SK-N-SH (cell line): Measurements from ENCODE around the gene TPSG1.

Experiments
- EP300 ChIP-seq, 2 experiments: IDR thresholded peaks; 2 replicates each; pipeline versions ENCODE4 v1.4.0 to v1.6.1; 2012; ENCODE audit warnings: borderline replicate concordance in 1 of 2, low read depth in 1 of 2, low read length in 1 of 2
- FOXJ3 ChIP-seq: sonication (generic); formaldehyde crosslinking; IDR thresholded peaks from 2 replicates; pipeline ENCODE4 v1.5.1; 2020; ENCODE audit warnings: mild to moderate bottlenecking, missing genetic modification reagents
- GATA2 ChIP-seq: sonication (generic); formaldehyde crosslinking; IDR thresholded peaks from 2 replicates; pipeline ENCODE4 v1.5.0; 2020; ENCODE audit warnings: mild to moderate bottlenecking, missing genetic modification reagents
- JUND ChIP-seq: IDR thresholded peaks from 2 replicates; pipeline ENCODE4 v1.4.0; 2012
- POLR2AphosphoS5 ChIP-seq: IDR thresholded peaks from 2 replicates; pipeline ENCODE4 v1.6.1; 2012; ENCODE audit warnings: low read depth, low read length
- RAD21 ChIP-seq: IDR thresholded peaks from 2 replicates; pipeline ENCODE4 v1.6.1; 2012; ENCODE audit warnings: mild to moderate bottlenecking, low read length
- RCOR1 ChIP-seq: fragments of 150-350 bp; IDR thresholded peaks from 2 replicates; pipeline ENCODE4 v1.6.1; 2017; ENCODE audit warnings: antibody characterized with exemption, low read length
- SIN3A ChIP-seq: IDR thresholded peaks from 2 replicates; pipeline ENCODE4 v1.6.1; 2012; ENCODE audit warnings: low read depth, mild to moderate bottlenecking, low read length, moderate library complexity, borderline replicate concordance
- TAF1 ChIP-seq: IDR thresholded peaks from 2 replicates; pipeline ENCODE4 v1.6.1; 2012; ENCODE audit warnings: low read depth, mild to moderate bottlenecking, low read length, moderate library complexity, borderline replicate concordance
- TCF12 ChIP-seq: IDR thresholded peaks from 2 replicates; pipeline ENCODE4 v1.4.0; 2012
- TF ChIP-seq, protein P1 (sequence below): fragments of 200-600 bp; sonication (generic); IDR thresholded peaks from 2 replicates; pipeline ENCODE4 v1.6.1; 2017; ENCODE audit warnings: antibody characterized with exemption, mild to moderate bottlenecking, moderate library complexity
- TF ChIP-seq, protein P2 (sequence below): IDR thresholded peaks from 2 replicates; pipeline ENCODE4 v1.6.1; 2012; ENCODE audit warnings: mild to moderate bottlenecking, low read depth, low read length, moderate library complexity
- TF ChIP-seq, protein P3 (sequence below): fragments of 150-350 bp; IDR thresholded peaks from 2 replicates; pipeline ENCODE4 v1.6.1; 2017; ENCODE audit warnings: antibody characterized with exemption, low read length, low read depth, borderline replicate concordance
- TF ChIP-seq, protein P4 (sequence below): IDR thresholded peaks from 2 replicates; pipeline ENCODE4 v1.4.0; 2012; ENCODE audit warnings: low read depth, borderline replicate concordance

DNA sequence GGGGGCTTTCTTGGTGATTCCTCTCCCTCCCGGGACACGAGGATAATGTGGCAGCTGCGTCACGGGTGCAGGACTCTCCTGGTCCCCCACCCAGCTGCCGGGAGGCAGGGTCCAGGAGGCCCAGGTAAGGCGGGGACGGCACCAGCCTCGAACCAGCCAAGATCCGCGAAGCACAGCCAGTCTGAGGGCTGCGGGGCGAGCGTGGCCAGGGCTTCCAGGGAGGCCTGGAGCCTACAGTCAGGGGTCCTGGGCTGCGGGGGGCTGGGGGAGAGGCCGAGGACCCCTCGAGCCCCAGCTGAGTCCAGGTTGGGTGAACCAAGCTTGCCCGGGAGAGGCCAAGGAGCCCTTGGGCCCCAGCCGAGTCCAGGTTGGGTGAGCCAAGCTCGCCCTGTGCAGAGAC lies 40.8 kb upstream of the TPSG1 start:
- TF ChIP-seq TCF12 (no peak), TAF1 (no peak), POLR2AphosphoS5 (no peak), SIN3A (no peak), EP300 (IDR thresholded peaks at IDR 0.05; ENCODE audit: borderline replicate concordance in 1 of 2, low read depth in 1 of 2, low read length in 1 of 2) (no peak), FOXJ3 (no peak), RAD21 (no peak), JUND (no peak), GATA2 (CRISPR knock-in tag) (no peak), RCOR1 (no peak)
- TF ChIP-seq, protein P1, sequence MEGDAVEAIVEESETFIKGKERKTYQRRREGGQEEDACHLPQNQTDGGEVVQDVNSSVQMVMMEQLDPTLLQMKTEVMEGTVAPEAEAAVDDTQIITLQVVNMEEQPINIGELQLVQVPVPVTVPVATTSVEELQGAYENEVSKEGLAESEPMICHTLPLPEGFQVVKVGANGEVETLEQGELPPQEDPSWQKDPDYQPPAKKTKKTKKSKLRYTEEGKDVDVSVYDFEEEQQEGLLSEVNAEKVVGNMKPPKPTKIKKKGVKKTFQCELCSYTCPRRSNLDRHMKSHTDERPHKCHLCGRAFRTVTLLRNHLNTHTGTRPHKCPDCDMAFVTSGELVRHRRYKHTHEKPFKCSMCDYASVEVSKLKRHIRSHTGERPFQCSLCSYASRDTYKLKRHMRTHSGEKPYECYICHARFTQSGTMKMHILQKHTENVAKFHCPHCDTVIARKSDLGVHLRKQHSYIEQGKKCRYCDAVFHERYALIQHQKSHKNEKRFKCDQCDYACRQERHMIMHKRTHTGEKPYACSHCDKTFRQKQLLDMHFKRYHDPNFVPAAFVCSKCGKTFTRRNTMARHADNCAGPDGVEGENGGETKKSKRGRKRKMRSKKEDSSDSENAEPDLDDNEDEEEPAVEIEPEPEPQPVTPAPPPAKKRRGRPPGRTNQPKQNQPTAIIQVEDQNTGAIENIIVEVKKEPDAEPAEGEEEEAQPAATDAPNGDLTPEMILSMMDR, result no peak
- TF ChIP-seq, protein P2, sequence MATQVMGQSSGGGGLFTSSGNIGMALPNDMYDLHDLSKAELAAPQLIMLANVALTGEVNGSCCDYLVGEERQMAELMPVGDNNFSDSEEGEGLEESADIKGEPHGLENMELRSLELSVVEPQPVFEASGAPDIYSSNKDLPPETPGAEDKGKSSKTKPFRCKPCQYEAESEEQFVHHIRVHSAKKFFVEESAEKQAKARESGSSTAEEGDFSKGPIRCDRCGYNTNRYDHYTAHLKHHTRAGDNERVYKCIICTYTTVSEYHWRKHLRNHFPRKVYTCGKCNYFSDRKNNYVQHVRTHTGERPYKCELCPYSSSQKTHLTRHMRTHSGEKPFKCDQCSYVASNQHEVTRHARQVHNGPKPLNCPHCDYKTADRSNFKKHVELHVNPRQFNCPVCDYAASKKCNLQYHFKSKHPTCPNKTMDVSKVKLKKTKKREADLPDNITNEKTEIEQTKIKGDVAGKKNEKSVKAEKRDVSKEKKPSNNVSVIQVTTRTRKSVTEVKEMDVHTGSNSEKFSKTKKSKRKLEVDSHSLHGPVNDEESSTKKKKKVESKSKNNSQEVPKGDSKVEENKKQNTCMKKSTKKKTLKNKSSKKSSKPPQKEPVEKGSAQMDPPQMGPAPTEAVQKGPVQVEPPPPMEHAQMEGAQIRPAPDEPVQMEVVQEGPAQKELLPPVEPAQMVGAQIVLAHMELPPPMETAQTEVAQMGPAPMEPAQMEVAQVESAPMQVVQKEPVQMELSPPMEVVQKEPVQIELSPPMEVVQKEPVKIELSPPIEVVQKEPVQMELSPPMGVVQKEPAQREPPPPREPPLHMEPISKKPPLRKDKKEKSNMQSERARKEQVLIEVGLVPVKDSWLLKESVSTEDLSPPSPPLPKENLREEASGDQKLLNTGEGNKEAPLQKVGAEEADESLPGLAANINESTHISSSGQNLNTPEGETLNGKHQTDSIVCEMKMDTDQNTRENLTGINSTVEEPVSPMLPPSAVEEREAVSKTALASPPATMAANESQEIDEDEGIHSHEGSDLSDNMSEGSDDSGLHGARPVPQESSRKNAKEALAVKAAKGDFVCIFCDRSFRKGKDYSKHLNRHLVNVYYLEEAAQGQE, result no peak
- TF ChIP-seq, protein P3, sequence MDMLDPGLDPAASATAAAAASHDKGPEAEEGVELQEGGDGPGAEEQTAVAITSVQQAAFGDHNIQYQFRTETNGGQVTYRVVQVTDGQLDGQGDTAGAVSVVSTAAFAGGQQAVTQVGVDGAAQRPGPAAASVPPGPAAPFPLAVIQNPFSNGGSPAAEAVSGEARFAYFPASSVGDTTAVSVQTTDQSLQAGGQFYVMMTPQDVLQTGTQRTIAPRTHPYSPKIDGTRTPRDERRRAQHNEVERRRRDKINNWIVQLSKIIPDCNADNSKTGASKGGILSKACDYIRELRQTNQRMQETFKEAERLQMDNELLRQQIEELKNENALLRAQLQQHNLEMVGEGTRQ, result no peak
- TF ChIP-seq, protein P4, sequence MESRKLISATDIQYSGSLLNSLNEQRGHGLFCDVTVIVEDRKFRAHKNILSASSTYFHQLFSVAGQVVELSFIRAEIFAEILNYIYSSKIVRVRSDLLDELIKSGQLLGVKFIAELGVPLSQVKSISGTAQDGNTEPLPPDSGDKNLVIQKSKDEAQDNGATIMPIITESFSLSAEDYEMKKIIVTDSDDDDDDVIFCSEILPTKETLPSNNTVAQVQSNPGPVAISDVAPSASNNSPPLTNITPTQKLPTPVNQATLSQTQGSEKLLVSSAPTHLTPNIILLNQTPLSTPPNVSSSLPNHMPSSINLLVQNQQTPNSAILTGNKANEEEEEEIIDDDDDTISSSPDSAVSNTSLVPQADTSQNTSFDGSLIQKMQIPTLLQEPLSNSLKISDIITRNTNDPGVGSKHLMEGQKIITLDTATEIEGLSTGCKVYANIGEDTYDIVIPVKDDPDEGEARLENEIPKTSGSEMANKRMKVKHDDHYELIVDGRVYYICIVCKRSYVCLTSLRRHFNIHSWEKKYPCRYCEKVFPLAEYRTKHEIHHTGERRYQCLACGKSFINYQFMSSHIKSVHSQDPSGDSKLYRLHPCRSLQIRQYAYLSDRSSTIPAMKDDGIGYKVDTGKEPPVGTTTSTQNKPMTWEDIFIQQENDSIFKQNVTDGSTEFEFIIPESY, result no peak
